Activated CD8-positive, alpha-beta T cell treated with anti-CD3 and anti-CD28 coated beads for 36 hours (primary cell): Measurements from ENCODE around the gene CHRNA10. TPM values are rescaled to one million over a fixed set of nuclear protein-coding genes. Genes with fewer than 3 reads are reported as not detected.

Experiments used
- ATAC-seq: fragments of 200-7000 bp; cut with Tn5 transposase; one replicate; pipeline ENCODE4 v1.10.0; 2021; ENCODE audit warnings: mild to moderate bottlenecking, moderate library complexity
- CTCF ChIA-PET: fragments of 350-600 bp; sonication (Branson Sonifier 250); formaldehyde crosslinking; loops from one replicate; lab custom pipeline; 2021; ENCODE audit warnings: antibody characterized with exemption; lab: Charles Lee
- POLR2A ChIA-PET: fragments of 350-600 bp; sonication (Branson Sonifier 250); formaldehyde crosslinking; loops from one replicate; lab custom pipeline; 2021; ENCODE audit warnings: antibody characterized with exemption; lab: Charles Lee
- DNase-seq: peaks from one replicate; pipeline ENCODE4 v3.0.0-alpha.2; 2020
- H3K27ac Mint-ChIP-seq: one replicate; pipeline ENCODE4 v1.8.0; 2021; ENCODE audit warnings: mild to moderate bottlenecking, mixed read lengths
- H3K27me3 Mint-ChIP-seq: one replicate; pipeline ENCODE4 v1.8.0; 2021; ENCODE audit warnings: mixed read lengths
- H3K36me3 Mint-ChIP-seq: one replicate; pipeline ENCODE4 v1.8.0; 2021; ENCODE audit warnings: low read depth, mixed read lengths
- H3K4me1 Mint-ChIP-seq: one replicate; pipeline ENCODE4 v1.8.0; 2021; ENCODE audit warnings: low read depth, mixed read lengths
- H3K4me3 Mint-ChIP-seq: one replicate; pipeline ENCODE4 v1.8.0; 2021; ENCODE audit warnings: mild to moderate bottlenecking, moderate library complexity, mixed read lengths
- H3K9me3 Mint-ChIP-seq: one replicate; pipeline ENCODE4 v1.8.0; 2021; ENCODE audit warnings: mixed read lengths
- CTCF ChIP-seq: fragments of 200-600 bp; IDR thresholded peaks from one replicate; pipeline ENCODE4 v1.8.0; 2022; ENCODE audit warnings: antibody characterized with exemption, mild to moderate bottlenecking
- intact Hi-C: fragments of 100-400 bp; cut with micrococcal nuclease; formaldehyde crosslinking; loops from one replicate; pipeline ENCODE4 v1.10.0; 2022
- total RNA-seq, 2 experiments: library from RNA; stranded (reverse); gene quantifications; one replicate each; pipeline ENCODE4 v1.2.3, GENCODE V29; 2021

Gene CHRNA10
- total RNA-seq = 1 to 10 TPM in 1 of 2 experiments, under 1 TPM in 1; 0.58 to 1.0 TPM

GRCh38 chr11:3671334-3672254, at the start of gene CHRNA10:
TSS of gene CHRNA10 (minus strand) at chr11:3671384. CDS start at chr11:3671312, 72 bp downstream.
- no peaks in the 10 kb centered on the region for H3K9me3 Mint-ChIP-seq
- H3K27ac Mint-ChIP-seq = peak within 1 kb of the TSS; percentile 18
- no peak for ATAC-seq
- intact Hi-C loops = no loop called here
- no peak for TF ChIP-seq CTCF
- POLR2A ChIA-PET = no interaction called here
- CTCF ChIA-PET = no interaction called here
- peaks cover 37% of the 10 kb centered on the region for H3K36me3 Mint-ChIP-seq
- no peak for DNase-seq
- H3K27me3 Mint-ChIP-seq = no peaks in the 10 kb centered on the region
- H3K4me1 Mint-ChIP-seq = no peaks in the 10 kb centered on the region
- no peak within 1 kb of the TSS for H3K4me3 Mint-ChIP-seq

GRCh38 chr11:3712274-3712673, 41.1 kb upstream of the CHRNA10 start:
- DNase-seq = no peak
- ATAC-seq = no peak

GRCh38 chr11:3710485-3711259, 39.5 kb upstream of the CHRNA10 start:
- CTCF ChIA-PET = interaction anchor here (1.1 kb wide), 1 partner anchor 98 kb away, joined by 5 read pairs; the partner anchor contains the start of gene PGAP2
- Mint-ChIP-seq H3K9me3 (no peaks in the 10 kb centered on the region), H3K4me1 (peaks cover 9% of the 10 kb centered on the region), H3K27me3 (no peaks in the 10 kb centered on the region), H3K36me3 (peaks cover 38% of the 10 kb centered on the region), H3K27ac (peak overlapping the region; percentile 51), H3K4me3 (no peak overlapping the region)
- intact Hi-C loops = no loop called here
- ATAC-seq (no peak), DNase-seq (peak; percentile 6)
- TF ChIP-seq CTCF = no peak
- POLR2A ChIA-PET = interaction anchor here (0.6 kb wide), 1 partner anchor 336 kb away, joined by 3 read pairs; no protein-coding TSS in a partner anchor

More at GRCh38 chr11:3712274-3712673, 41.1 kb upstream of the CHRNA10 start:
- Mint-ChIP-seq H3K27ac (no peak overlapping the region), H3K4me3 (no peak overlapping the region), H3K9me3 (no peaks in the 10 kb centered on the region), H3K4me1 (peaks cover 9% of the 10 kb centered on the region), H3K27me3 (no peaks in the 10 kb centered on the region), H3K36me3 (peaks cover 35% of the 10 kb centered on the region)
- ChIA-PET POLR2A (interaction anchor here (0.6 kb wide), 1 partner anchor 217 kb away, joined by 3 read pairs; no protein-coding TSS in a partner anchor), CTCF (no interaction called here)
- intact Hi-C loops = no loop called here
- no peak for TF ChIP-seq CTCF

GRCh38 chr11:3709977-3710376, 38.8 kb upstream of the CHRNA10 start:
- POLR2A ChIA-PET = no interaction called here
- no peaks in the 10 kb centered on the region for H3K27me3 Mint-ChIP-seq
- H3K36me3 Mint-ChIP-seq = peaks cover 36% of the 10 kb centered on the region
- CTCF ChIA-PET = interaction anchor here (1.1 kb wide), 1 partner anchor 99 kb away, joined by 5 read pairs; the partner anchor contains the start of gene PGAP2
- no peak for ATAC-seq
- H3K4me1 Mint-ChIP-seq = peaks cover 9% of the 10 kb centered on the region
- intact Hi-C loops = no loop called here
- H3K9me3 Mint-ChIP-seq = no peaks in the 10 kb centered on the region
- DNase-seq = no peak
- no peak for TF ChIP-seq CTCF
- H3K4me3 Mint-ChIP-seq = no peak overlapping the region
- no peak overlapping the region for H3K27ac Mint-ChIP-seq
